Hematopoietic multipotent progenitor cell treated with erythropoietin and hydrocortisone succinate and interleukin-3 and kit ligand, for 8 days (in vitro differentiated cells): Measurements from ENCODE around the gene RAD1.

Experiments used
- DNase-seq: peaks from one replicate; pipeline ENCODE4 v3.0.0-alpha.2; 2015

RAD1 gene

GRCh38 chr5:34858790-34859189 lies 56.5 kb downstream of the RAD1 start:
- DNase-seq: no peak

GRCh38 chr5:34857894-34858293 lies 57.4 kb downstream of the RAD1 start:
- DNase-seq: no peak

- no peak for DNase-seq
Observed at GRCh38 chr5:34857161-34857560, 58.1 kb downstream of the RAD1 start.
